Keratinocyte (primary cell): ENCODE measurements around the gene ACACA. TPM values are rescaled to one million over a fixed set of nuclear protein-coding genes. Genes with fewer than 3 reads are reported as not detected.

ENCODE experiments used
- DNase-seq: peaks from one replicate; pipeline ENCODE4 v3.0.0-alpha.2; 2011; ENCODE audit warnings: low read depth, missing footprints, low spot score
- FAIRE-seq: peaks from 2 replicates; lab custom pipeline; 2011; peaks lifted over from hg19 to GRCh38; lab: Jason Lieb, UNC
- H2AFZ ChIP-seq: 2 replicates; pipeline ENCODE4 v1.6.0; 2012; ENCODE audit warnings: low read length, control low read depth, inconsistent platforms; ENCODE audit not compliant: control insufficient read depth
- H3K27ac ChIP-seq: 2 replicates; pipeline ENCODE4 v1.5.1; 2011; ENCODE audit warnings: low read length; ENCODE audit not compliant: control insufficient read depth, insufficient read depth
- H3K27me3 ChIP-seq: 3 replicates; pipeline ENCODE4 v1.6.0; 2011; ENCODE audit warnings: low read length; ENCODE audit not compliant: control insufficient read depth, insufficient read depth; ENCODE audit errors: extremely low read depth
- H3K36me3 ChIP-seq, 2 experiments: 2 replicates in 1 of 2; 3 replicates in 1 of 2; pipeline ENCODE4 v1.5.1; 2011; ENCODE audit warnings: low read length in 2 of 2, mild to moderate bottlenecking in 1 of 2; ENCODE audit not compliant: control insufficient read depth in 2 of 2, insufficient read depth in 2 of 2; ENCODE audit errors: extremely low read depth in 1 of 2
- H3K4me1 ChIP-seq: 3 replicates; pipeline ENCODE4 v1.5.1; 2011; ENCODE audit warnings: low read length; ENCODE audit not compliant: control insufficient read depth, insufficient read depth; ENCODE audit errors: extremely low read depth
- H3K4me2 ChIP-seq: 3 replicates; pipeline ENCODE4 v1.6.0; 2011; ENCODE audit warnings: low read depth, low read length; ENCODE audit not compliant: control insufficient read depth, insufficient read depth; ENCODE audit errors: extremely low read depth
- H3K4me3 ChIP-seq, 3 experiments: fragments of 200-600 bp in 1 of 3; sonication (generic) in 1 of 3; 2 replicates in 2 of 3; 3 replicates in 1 of 3; pipeline ENCODE4 v1.5.1; 2011 to 2016; ENCODE audit warnings: low read length in 3 of 3, mild to moderate bottlenecking in 3 of 3, control low read depth in 2 of 3, inconsistent platforms in 1 of 3, low read depth in 1 of 3, mixed read lengths in 1 of 3, mixed run types in 1 of 3, moderate library complexity in 1 of 3; ENCODE audit not compliant: control insufficient read depth in 2 of 3, insufficient read depth in 2 of 3; ENCODE audit errors: extremely low read depth in 1 of 3
- H3K79me2 ChIP-seq: 2 replicates; pipeline ENCODE4 v1.6.0; 2012; ENCODE audit warnings: low read length; ENCODE audit not compliant: control insufficient read depth, insufficient read depth
- H3K9ac ChIP-seq: 3 replicates; pipeline ENCODE4 v1.6.0; 2011; ENCODE audit warnings: low read length; ENCODE audit not compliant: control insufficient read depth, insufficient read depth; ENCODE audit errors: extremely low read depth
- H3K9me1 ChIP-seq: 3 replicates; pipeline ENCODE4 v1.6.0; 2011; ENCODE audit warnings: low read length; ENCODE audit not compliant: control insufficient read depth, insufficient read depth; ENCODE audit errors: extremely low read depth
- H3K9me3 ChIP-seq: 2 replicates; pipeline ENCODE4 v1.5.1; 2012; ENCODE audit warnings: low read depth, low read length; ENCODE audit not compliant: control insufficient read depth
- H4K20me1 ChIP-seq: 3 replicates; pipeline ENCODE4 v1.6.0; 2011; ENCODE audit warnings: low read length; ENCODE audit not compliant: control insufficient read depth, insufficient read depth; ENCODE audit errors: extremely low read depth
- CTCF ChIP-seq, 3 experiments: IDR thresholded peaks in 1 of 3; conservative IDR thresholded peaks in 1 of 3; optimal IDR thresholded peaks in 1 of 3; 2 replicates in 2 of 3; 3 replicates in 1 of 3; pipeline versions ENCODE3 to v1.5.1; 2011; ENCODE audit warnings: low read length in 3 of 3, mild to moderate bottlenecking in 3 of 3, moderate library complexity in 2 of 3, control low read depth in 1 of 3, inconsistent platforms in 1 of 3; ENCODE audit not compliant: insufficient read depth in 2 of 3; ENCODE audit errors: extremely low read depth in 1 of 3
- EZH2 ChIP-seq: IDR thresholded peaks from one replicate; pipeline ENCODE4 v1.6.1; 2012; ENCODE audit warnings: inconsistent platforms, mild to moderate bottlenecking, low read length, moderate library complexity
- dilution Hi-C: fragments of 300-500 bp; cut with MboI; formaldehyde crosslinking; loops from one replicate; pipeline ENCODE4 v1.7.0; 2020; ENCODE audit warnings: low sequenced_read_pairs; ENCODE audit not compliant: extremely low pct_ligation_motif_present
- polyA plus RNA-seq, 5 experiments: library from polyadenylated mRNA; depleted of rRNA in 3 of 5; stranded (reverse) in 3 of 5; stranded (forward) in 1 of 5; unstranded in 1 of 5; fragments of >200 nt; gene quantifications; 1 replicate in 1 of 5; 2 replicates in 3 of 5; 3 replicates in 1 of 5; pipeline versions ENCODE4 v1.2.1 to v1.2.3, GENCODE V29; 2011 to 2012; ENCODE audit warnings: missing spikeins in 2 of 5, low read depth in 1 of 5, low replicate concordance in 1 of 5

ACACA gene
- polyA plus RNA-seq, 1 donor (not counting 4 experiments of a cell fraction or from before 2014, with no cell fraction given) = 85.8 TPM

- no peaks in the 10 kb centered on the region for H3K27me3 ChIP-seq
- no peak overlapping the region for H2AFZ ChIP-seq
- H3K4me1 ChIP-seq = no peaks in the 10 kb centered on the region
- H3K79me2 ChIP-seq = peaks cover 54% of the 10 kb centered on the region
- H3K9me1 ChIP-seq = no peaks in the 10 kb centered on the region
- peaks cover 0 to 6% of the 10 kb centered on the region in 2 experiments for H3K36me3 ChIP-seq
- H3K4me2 ChIP-seq = no peak overlapping the region
- no peaks in the 10 kb centered on the region for H4K20me1 ChIP-seq
- no peak overlapping the region for H3K27ac ChIP-seq
- no peak overlapping the region for H3K4me3 ChIP-seq
- DNase-seq (no peak), FAIRE-seq (no peak)
- no peaks in the 10 kb centered on the region for H3K9me3 ChIP-seq
- TF ChIP-seq CTCF (optimal IDR thresholded peaks at IDR 0.05 in 1 of 3, IDR thresholded peaks at IDR 0.05 in 1 of 3, conservative IDR thresholded peaks at IDR 0.05 in 1 of 3; ENCODE audit: extremely low read depth in 1 of 3, insufficient read depth in 2 of 3, low read length in 3 of 3) (no peak), EZH2 (no peak)
- H3K9ac ChIP-seq = no peak overlapping the region
- dilution Hi-C loops = no loop called here
Measured at GRCh38 chr17:37291351-37291750, 115.3 kb downstream of the ACACA start.

- FAIRE-seq = no peak
- dilution Hi-C loops = no loop called here
- H3K4me3 ChIP-seq = no peak overlapping the region
Measured at GRCh38 chr17:37286430-37286829, 120.2 kb downstream of the ACACA start.

More at GRCh38 chr17:37286430-37286829, 120.2 kb downstream of the ACACA start:
- peaks cover 25% of the 10 kb centered on the region for H3K79me2 ChIP-seq
- H3K9me1 ChIP-seq = no peaks in the 10 kb centered on the region
- H3K27ac ChIP-seq = no peak overlapping the region
- H4K20me1 ChIP-seq = no peaks in the 10 kb centered on the region
- no peaks in the 10 kb centered on the region for H3K9me3 ChIP-seq
- H3K4me2 ChIP-seq = no peak overlapping the region
- no peaks in the 10 kb centered on the region for H3K27me3 ChIP-seq
- no peaks in the 10 kb centered on the region for H3K4me1 ChIP-seq
- H2AFZ ChIP-seq = no peak overlapping the region
- H3K36me3 ChIP-seq = peaks cover 0 to 8% of the 10 kb centered on the region in 2 experiments
- H3K9ac ChIP-seq = no peak overlapping the region
- TF ChIP-seq EZH2 (no peak), CTCF (optimal IDR thresholded peaks at IDR 0.05 in 1 of 3, IDR thresholded peaks at IDR 0.05 in 1 of 3, conservative IDR thresholded peaks at IDR 0.05 in 1 of 3; ENCODE audit: extremely low read depth in 1 of 3, insufficient read depth in 2 of 3, low read length in 3 of 3) (no peak)
- DNase-seq = no peak
